NCI-H187 treated with DMSO at 0.1 percent for 48 hours (cell line): ENCODE measurements around the gene MIA2.
"Not testable (repeated sequence)": the region's sequence is repeated elsewhere in the genome, so short reads cannot be mapped to it uniquely, and the experiment has no call there.

Experiments
- DNase-seq: peaks from one replicate; lab custom pipeline; 2025; lab: John Stamatoyannopoulos, UW

The MIA2 gene

GRCh38 chr14:39233680-39234326, at the start of gene MIA2:
Gene MIA2, plus strand, starts transcription at chr14:39233915. Its CDS starts 200 bp downstream, at chr14:39234115.
- no peak for DNase-seq

GRCh38 chr14:39184628-39185255, 49.0 kb upstream of the MIA2 start:
- DNase-seq = no peak

DNA sequence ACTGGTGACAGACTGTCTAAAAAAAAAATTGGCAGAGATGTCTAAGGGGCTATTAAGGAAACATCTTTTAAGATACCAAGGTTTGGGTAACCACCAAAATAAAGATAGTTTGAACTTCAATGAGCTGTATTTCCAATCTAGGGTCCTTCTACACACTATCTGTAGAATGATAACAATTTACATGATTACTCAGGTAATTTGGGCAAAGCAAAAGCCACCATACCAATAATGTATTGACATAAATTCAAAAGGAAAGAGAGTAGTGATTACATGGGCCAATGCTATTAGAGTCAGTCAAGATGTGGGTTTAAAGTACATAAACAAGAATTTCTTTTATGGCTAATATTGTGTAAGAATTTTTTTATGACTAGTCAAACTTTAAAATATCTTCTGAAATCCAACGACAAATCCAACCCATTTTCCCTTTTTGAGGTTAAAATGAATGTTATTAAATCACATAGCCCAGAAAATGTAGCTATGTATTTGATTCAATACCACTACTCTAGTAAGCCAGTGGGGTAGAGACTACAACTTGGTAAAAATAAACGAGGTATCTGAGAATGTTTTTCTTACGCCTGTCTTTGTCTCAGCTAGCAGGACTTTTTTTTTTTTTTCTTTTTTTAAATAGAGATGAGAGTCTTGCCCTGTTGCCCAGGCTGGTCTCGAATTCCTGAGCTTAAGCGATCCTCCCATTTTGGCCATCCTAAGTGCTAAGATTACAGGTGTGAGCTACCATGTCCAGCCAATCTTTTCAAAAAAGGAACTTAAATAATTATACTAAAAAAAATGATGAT, 48.3 kb upstream of the MIA2 start:
- DNase-seq = no peak

DNA sequence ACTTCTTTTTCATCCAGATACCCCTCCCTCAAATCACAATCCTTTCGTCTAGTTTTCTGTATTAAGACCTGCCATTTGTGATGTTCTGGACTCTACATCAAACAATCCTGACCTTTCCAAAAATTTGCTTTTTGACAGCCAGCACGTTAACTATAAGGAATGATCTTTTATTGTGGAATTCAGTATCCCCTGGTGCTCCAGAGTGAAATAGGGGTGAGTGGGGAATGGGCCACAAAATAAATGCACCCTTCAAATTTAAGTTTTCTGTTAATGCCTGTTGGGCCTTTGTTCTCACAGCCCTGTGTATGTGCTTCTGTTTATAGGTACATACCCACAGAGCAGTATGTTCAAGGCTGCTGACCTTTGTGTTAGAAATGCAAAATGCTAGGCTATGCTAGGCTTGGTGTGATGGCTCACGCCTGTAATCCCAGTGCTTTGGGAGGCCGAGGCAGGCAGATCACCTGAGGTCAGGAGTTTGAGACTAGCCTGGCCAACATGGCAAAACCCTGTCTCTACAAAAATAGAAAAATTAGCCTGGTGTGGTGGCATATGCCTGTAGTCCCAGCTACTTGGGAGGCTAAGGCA, 46.7 kb upstream of the MIA2 start:
- DNase-seq = no peak

DNA sequence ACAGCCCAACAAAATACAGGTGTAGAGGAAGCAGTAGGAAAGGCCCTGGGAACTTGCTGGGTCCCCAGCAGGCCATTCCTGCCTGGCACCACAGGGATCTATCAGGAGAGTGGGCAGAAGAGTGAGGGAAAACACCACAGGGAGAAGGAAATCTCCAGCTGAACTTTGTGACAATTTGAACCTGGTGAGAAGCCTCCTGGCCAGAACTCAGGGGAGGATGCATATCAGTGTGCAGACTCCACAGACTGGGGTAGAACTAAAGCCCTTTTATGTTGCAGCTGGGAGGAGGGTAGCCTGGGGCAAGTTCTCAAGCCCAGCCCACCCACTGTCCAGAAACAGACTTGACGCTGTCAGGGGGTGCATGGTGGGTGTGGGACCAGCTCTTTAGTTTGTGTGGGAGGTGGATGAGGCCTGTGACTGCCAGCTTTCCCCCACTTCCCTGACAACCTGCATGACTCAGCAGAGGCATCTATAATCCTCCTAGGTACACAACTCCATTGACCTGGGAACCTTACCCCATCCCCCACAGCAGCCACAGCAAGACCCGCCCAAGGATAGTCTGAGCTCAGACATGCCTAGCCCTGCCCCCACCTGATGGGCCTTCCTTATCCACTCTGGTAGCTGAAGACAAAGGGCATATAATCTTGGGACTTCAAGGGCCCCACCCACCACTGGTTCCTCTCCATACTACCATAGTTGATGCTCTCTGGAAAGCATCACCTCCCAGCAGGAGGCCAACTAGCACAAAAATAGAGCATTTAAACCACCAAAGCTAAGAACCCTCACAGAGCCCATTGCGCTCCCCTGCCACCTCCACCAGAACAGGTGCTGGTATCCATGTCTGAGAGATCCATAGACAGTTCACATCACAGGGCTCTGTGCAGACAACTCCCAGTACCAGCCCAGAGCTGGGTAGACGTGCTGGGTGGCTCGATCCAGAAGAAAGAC, 29.8 kb upstream of the MIA2 start:
- DNase-seq = no peak

GRCh38 chr14:39207430-39207829, 26.3 kb upstream of the MIA2 start:
- DNase-seq = not testable (repeated sequence)

- DNase-seq = no peak
Measured at GRCh38 chr14:39211109-39211741, 22.5 kb upstream of the MIA2 start.

DNA sequence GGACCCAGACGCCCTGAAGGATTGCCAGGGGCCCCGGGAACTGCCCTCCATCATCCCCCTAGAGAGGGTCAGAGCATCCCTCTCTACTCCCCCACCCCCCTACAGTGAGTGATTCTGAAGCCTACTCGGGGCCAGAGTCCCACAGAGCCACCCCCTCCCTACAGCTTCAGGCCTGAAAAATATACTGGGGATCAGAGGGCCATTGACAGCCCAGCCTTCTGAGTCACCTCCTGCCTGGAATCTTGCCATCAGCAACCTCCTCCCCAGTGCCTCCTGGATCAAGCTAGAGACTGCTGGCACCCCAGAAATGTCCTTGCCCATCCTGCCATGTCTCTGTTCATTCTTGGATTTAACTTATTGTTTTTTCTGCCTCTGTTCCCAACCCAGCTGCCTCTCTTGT, 21.7 kb upstream of the MIA2 start:
- no peak for DNase-seq

GRCh38 chr14:39212693-39213092, 21.0 kb upstream of the MIA2 start:
- no peak for DNase-seq

DNA sequence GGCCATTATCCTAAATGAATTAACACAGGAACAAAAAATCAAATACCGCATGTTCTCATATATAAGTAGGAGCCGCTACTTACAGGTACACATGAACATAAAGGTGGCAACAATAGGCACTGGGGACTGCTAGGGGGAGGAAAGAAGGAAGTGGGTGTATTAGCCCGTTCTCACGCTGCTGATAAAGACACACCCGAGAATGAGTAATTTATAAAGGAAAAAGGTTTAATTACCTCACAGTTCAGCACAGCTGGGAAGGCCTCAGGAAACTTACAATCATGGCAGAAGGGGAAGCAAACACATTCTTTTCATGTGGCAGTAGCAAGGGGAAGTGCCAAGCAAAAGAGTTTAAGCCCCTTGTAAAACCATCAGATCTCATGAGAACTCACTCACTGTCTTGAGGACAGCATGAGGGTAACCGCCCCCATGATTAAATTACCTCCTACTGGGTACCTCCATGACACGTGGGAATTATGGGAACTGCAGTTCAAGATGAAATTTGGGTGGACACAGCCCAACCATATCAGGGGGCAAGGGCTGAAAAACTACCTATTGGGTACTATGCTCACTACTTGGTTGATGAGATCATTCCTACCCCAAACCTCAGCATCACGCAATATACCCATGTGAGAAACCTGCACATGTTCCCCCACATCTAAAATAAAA, 16.4 kb upstream of the MIA2 start:
- DNase-seq = no peak

- no peak for DNase-seq
Measured at GRCh38 chr14:39218171-39218769, 15.4 kb upstream of the MIA2 start.

GRCh38 chr14:39219075-39219499, 14.6 kb upstream of the MIA2 start:
- no peak for DNase-seq

- DNase-seq = not testable (repeated sequence)
Measured at GRCh38 chr14:39220473-39220872, 13.2 kb upstream of the MIA2 start.

DNA sequence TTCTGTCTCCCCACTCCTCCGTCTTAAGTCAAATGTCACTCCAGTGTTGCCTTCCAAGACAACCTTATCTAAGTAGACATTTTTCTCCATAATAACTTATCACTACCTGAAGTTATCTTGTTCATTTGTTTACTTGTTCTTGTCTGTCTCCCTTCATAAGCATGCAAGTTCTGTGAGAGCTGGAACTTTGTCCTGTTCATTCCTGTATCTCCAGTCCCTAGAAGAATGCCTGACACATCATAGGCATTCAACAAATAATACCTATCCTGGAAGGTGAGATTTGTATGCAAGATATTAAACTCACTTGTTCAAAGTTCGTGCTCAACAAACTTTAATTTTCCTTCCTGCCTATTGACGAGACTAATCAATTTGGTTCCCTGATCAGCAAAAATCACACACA, 5.7 kb upstream of the MIA2 start:
- no peak for DNase-seq

DNA sequence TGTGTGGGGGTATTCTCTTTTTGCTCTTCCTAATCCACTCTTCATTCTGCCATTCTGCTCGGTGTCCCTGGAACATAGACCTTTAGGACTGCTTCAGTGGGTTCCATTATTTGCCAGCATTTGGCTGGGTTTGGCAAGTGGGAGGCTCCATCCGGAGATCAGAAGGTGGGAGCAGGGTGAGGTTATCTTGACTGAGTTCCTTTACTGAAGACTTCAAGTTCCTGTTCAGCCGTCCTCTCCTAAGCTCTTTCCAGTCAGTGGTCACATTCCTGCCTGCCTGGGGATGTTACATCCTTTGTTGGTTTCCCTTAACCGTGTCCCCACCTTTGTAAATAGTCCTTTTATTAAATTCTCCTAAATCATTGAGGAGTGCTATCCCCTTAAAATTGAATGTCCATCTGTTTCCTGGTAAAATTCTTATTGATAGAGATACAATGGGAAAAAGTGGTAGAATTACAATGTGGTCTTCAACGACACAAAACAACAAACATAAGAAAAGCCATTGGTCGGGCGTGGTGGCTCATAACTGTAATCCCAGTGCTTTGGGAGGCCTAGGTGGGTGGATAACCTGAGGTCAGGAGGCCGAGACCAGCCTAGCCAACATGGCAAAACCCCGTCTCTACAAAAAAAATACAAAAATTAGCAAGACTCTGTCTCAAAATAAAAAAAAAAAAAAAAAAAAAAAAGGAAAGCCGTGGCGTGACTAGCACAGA, 5.0 kb upstream of the MIA2 start:
- no peak for DNase-seq

GRCh38 chr14:39229222-39229543, 4.5 kb upstream of the MIA2 start:
- DNase-seq = no peak

DNA sequence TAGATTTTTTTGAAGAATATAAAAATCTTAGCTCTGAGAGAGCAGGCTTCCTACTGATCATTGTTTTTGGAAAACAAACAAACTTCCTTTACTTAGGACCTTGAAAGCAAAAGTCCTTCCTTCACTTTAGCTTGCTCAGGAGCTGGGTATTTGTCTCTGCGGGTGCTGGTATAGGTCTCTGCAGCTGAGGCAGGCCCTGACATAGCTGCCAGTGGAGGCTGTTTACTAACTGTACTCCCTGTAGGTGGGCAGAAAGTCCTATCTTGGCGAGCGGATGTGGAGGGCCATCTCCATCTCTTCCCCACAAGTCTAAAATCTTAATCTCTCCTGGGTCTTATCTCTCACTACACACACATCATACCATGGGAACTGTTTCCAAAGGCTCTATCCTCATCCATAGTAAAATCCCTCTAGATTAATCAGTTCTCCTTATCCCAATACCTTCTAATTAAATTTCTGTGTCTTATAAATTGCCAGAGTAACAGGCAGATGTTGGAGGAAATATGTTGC, 4.1 kb upstream of the MIA2 start:
- no peak for DNase-seq

DNA sequence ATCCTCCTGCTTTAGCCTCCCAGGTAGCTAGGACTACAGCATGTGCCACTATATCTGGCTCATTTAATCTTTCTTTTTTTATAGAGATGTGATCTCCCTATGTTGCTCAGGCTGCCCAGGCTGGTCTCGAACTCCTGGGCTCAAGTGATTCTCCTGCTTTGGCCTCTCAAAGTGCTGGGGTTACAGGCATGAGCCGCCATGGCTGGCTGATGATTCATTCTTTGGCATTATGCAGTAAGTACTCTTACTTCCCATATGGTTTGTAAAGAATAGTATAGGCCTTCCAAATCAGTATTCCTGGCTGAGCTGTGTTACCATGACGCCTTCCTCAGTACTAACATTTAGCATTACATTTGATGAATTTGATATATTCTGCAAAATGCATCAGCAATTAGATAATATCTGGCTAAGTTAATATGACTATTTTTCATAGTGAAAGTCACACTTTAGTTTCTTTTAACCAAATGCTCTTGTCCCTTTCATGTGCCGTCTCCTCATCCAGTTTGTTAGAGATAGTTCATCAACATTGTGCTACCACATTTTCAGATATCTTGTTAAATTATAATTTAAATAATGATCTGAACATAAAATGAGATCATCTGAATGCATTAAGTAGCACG, 3.2 kb upstream of the MIA2 start:
- no peak for DNase-seq
